Left ventricle myocardium inferior (tissue), 1 donor: ENCODE results near the gene DVL2. TPM values are rescaled to one million over a fixed set of nuclear protein-coding genes. Genes with fewer than 3 reads are reported as not detected.

Experiments used
- DNase-seq: peaks from one replicate; pipeline ENCODE4 v3.0.0-alpha.2; 2020
- H3K27ac ChIP-seq: fragments of 200-600 bp; replicated peaks from 2 replicates; pipeline ENCODE4 v1.8.0; 2021
- H3K27me3 ChIP-seq: fragments of 200-600 bp; 2 replicates; pipeline ENCODE4 v1.8.0; 2021; ENCODE audit warnings: low read depth
- H3K36me3 ChIP-seq: fragments of 200-600 bp; 2 replicates; pipeline ENCODE4 v1.8.0; 2021
- H3K4me1 ChIP-seq: fragments of 200-600 bp; 2 replicates; pipeline ENCODE4 v1.8.0; 2021
- H3K4me3 ChIP-seq: fragments of 200-600 bp; 2 replicates; pipeline ENCODE4 v1.8.0; 2021; ENCODE audit warnings: mild to moderate bottlenecking, moderate library complexity
- H3K9me3 ChIP-seq: fragments of 200-600 bp; replicated peaks from 2 replicates; pipeline ENCODE4 v1.8.0; 2021
- intact Hi-C: fragments of 100-400 bp; cut with micrococcal nuclease; formaldehyde crosslinking; loops from one replicate; pipeline ENCODE4 v1.11.0; 2022
- total RNA-seq: library from RNA; stranded (reverse); fragmentation: NEBNext Ultra II Directional; extraction: Animal tissue kit (Norgen Biotek cat#: 25700); gene quantifications from one replicate; pipeline ENCODE4 v1.2.1, GENCODE V29; 2021
- TF ChIP-seq, protein P1 (sequence below): fragments of 200-600 bp; IDR thresholded peaks from 2 replicates; pipeline ENCODE4 v1.8.0; 2021; ENCODE audit warnings: antibody characterized with exemption, mild to moderate bottlenecking, borderline replicate concordance
- donor health status: DM: no; HTN: yes; CAD: no; lungs with severe emphysema.

DVL2 gene
- total RNA-seq, 1 donor from 2014 or later = 19.8 TPM

GRCh38 chr17:7192271-7192937, 41.9 kb downstream of the DVL2 start:
- intact Hi-C loops = no loop called here
- no peak overlapping the region for H3K27ac ChIP-seq
- no peaks in the 10 kb centered on the region for H3K27me3 ChIP-seq
- no peak for DNase-seq
- TF ChIP-seq, protein P1, sequence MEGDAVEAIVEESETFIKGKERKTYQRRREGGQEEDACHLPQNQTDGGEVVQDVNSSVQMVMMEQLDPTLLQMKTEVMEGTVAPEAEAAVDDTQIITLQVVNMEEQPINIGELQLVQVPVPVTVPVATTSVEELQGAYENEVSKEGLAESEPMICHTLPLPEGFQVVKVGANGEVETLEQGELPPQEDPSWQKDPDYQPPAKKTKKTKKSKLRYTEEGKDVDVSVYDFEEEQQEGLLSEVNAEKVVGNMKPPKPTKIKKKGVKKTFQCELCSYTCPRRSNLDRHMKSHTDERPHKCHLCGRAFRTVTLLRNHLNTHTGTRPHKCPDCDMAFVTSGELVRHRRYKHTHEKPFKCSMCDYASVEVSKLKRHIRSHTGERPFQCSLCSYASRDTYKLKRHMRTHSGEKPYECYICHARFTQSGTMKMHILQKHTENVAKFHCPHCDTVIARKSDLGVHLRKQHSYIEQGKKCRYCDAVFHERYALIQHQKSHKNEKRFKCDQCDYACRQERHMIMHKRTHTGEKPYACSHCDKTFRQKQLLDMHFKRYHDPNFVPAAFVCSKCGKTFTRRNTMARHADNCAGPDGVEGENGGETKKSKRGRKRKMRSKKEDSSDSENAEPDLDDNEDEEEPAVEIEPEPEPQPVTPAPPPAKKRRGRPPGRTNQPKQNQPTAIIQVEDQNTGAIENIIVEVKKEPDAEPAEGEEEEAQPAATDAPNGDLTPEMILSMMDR = no peak
- H3K4me3 ChIP-seq = no peak overlapping the region
- H3K36me3 ChIP-seq = peaks cover 41% of the 10 kb centered on the region
- no peaks in the 10 kb centered on the region for H3K9me3 ChIP-seq
- H3K4me1 ChIP-seq = no peaks in the 10 kb centered on the region

DNA sequence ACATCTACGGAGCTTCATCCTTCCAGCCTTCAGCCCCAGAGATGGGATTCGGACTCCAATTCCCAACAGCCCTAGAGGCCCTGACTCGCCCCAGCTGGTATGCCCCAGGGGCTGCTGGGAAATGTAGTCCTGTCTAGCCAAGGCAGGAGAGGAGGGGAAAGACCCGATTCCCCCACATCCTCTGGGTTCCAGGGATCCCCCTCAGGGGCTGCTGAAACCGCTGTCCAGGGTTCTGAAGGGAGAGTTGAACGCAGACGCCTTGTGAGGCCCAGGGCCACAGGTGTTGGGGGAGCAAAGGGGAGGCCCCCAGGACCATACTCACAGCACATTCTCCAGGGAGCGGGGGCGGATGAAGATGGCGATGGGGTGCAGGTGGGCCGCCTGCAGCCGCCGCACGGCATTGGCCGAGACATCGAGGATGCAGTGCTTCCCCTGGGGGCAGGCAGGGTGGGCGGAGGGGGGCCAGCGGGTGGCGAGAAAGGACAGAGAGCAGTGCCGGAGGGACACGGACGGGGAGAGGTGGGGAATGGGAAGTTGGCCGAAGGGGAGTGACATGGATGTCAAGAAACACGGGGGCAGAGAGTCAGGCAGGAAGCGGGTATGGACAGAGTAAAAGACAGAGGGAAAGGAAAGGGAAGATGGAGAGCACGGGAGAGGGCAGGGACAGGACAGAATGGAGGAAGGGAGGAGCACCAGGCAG, 42.6 kb downstream of the DVL2 start:
- H3K4me3 ChIP-seq = no peak overlapping the region

DNA sequence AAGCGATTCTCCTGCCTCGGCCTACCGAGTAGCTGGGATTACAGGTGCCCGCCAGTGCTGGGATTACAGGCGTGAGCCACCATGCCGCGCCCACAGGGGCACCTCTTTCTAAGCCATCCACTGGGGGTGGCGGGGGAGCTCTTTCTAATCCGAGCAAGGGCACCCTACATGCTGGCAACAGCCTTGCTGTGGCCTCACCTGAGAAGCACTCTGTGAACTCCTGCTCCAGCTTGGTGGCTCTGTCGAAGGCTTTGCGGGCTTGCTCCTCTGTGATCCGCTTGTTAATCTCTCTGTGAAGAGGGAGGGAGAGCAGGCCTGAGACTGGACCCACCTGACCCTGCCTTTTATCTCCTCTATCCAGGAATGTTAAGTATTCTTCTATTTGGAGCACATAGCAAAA, 43.2 kb downstream of the DVL2 start:
- Histone ChIP-seq H3K27me3 (no peaks in the 10 kb centered on the region), H3K27ac (no peak overlapping the region), H3K4me3 (no peak overlapping the region), H3K4me1 (no peaks in the 10 kb centered on the region), H3K36me3 (peaks cover 29% of the 10 kb centered on the region), H3K9me3 (no peaks in the 10 kb centered on the region)
- intact Hi-C loops = no loop called here
- no peak for DNase-seq
- TF ChIP-seq, protein P1 = no peak

More for the DNA sequence above, 42.6 kb downstream of the DVL2 start:
- no peaks in the 10 kb centered on the region for H3K4me1 ChIP-seq
- no peak overlapping the region for H3K27ac ChIP-seq
- H3K27me3 ChIP-seq = no peaks in the 10 kb centered on the region
- TF ChIP-seq, protein P1 = no peak
- peaks cover 36% of the 10 kb centered on the region for H3K36me3 ChIP-seq
- no peaks in the 10 kb centered on the region for H3K9me3 ChIP-seq
- DNase-seq = no peak
- intact Hi-C loops = no loop called here

DNA sequence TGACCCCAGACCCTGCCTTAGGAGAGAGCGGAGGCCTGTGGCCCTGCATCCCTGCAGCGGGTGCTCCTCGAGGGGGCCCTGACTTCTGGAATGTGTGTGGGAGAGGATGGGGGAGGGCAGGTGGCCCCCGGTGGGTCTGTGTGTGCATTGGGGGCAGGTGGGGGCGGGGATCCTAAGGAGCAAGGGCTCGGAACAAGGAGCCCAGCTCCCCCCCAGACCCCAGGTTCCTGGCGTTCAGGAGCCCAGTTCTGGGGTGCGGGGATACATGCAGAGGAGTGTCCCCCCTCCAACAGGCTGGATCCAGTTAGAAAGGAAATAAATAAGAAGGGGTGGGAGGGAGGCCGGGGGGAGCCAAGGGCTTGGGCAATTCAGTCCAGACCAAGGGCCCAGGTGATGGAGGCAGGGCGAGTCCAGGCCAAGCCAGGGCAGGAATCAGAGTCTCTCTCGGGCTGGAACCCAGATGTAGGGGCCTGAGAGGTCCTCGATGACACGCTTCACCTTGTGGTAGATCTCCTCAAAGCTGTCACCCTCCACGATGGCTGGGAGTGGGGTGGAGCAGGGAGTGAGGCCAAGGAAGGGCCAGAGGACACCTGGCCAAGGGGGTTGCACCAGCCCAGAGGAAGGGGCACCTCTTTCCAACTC, 43.9 kb downstream of the DVL2 start:
- Histone ChIP-seq H3K4me1 (no peaks in the 10 kb centered on the region), H3K9me3 (no peaks in the 10 kb centered on the region), H3K27ac (no peak overlapping the region), H3K27me3 (no peaks in the 10 kb centered on the region), H3K36me3 (peaks cover 23% of the 10 kb centered on the region), H3K4me3 (no peak overlapping the region)
- DNase-seq = no peak
- TF ChIP-seq, protein P1 = no peak
- intact Hi-C loops = no loop called here

GRCh38 chr17:7186241-7186640, 48.1 kb downstream of the DVL2 start:
- Histone ChIP-seq H3K36me3 (peaks cover 4% of the 10 kb centered on the region), H3K4me1 (no peaks in the 10 kb centered on the region), H3K27me3 (no peaks in the 10 kb centered on the region), H3K9me3 (no peaks in the 10 kb centered on the region), H3K27ac (no peak overlapping the region), H3K4me3 (no peak overlapping the region)
- TF ChIP-seq, protein P1 = no peak
- intact Hi-C loops = no loop called here
- no peak for DNase-seq
